Measurements from ENCODE around the gene KLHL29. TPM values are rescaled to one million over a fixed set of nuclear protein-coding genes. Genes with fewer than 3 reads are reported as not detected.

Gene KLHL29
- total RNA-seq, 6 experiments from 2014 or later = 1.2 to 10.2 (median 6.4) TPM

GRCh38 chr2:23707096-23707495 is 322.1 kb downstream of the KLHL29 start:
- ATAC-seq = no peak
- H3K4me3 ChIP-seq = no peak overlapping the region
- no peak overlapping the region for H3K27ac ChIP-seq
- H3K27me3 ChIP-seq = no peaks in the 10 kb centered on the region
- WGBS (ENCODE audit: insufficient coverage, low coverage, low lambda C conversion rate, missing lambda C conversion rate) = 79% methylated on average over 9 of the region's 9 CpGs
- peaks cover 0 to 5% (median 0%) of the 10 kb centered on the region in 4 donors for H3K36me3 ChIP-seq
- TF ChIP-seq POLR2A (IDR thresholded peaks at IDR 0.05) = no peak
- TF ChIP-seq CTCF (IDR thresholded peaks at IDR 0.05) = no peak
- H3K9me3 ChIP-seq = no peaks in the 10 kb centered on the region
- no peak for DNase-seq
- H3K4me1 ChIP-seq = no peaks in the 10 kb centered on the region
- intact Hi-C loops (cut with DNase I) = no loop called here

GRCh38 chr2:23708771-23709170 is 323.8 kb downstream of the KLHL29 start:
- no peak for DNase-seq
- H3K9me3 ChIP-seq = no peaks in the 10 kb centered on the region
- WGBS (ENCODE audit: insufficient coverage, low coverage, low lambda C conversion rate, missing lambda C conversion rate) = 76% methylated on average over 6 of the region's 6 CpGs
- H3K27ac ChIP-seq = no peak overlapping the region
- H3K4me1 ChIP-seq = no peaks in the 10 kb centered on the region
- intact Hi-C loops (cut with DNase I) = no loop called here
- peaks cover 0 to 5% (median 0%) of the 10 kb centered on the region in 4 donors for H3K36me3 ChIP-seq
- H3K4me3 ChIP-seq = no peak overlapping the region
- TF ChIP-seq POLR2A (IDR thresholded peaks at IDR 0.05) (no peak), CTCF (IDR thresholded peaks at IDR 0.05) (no peak)
- H3K27me3 ChIP-seq = no peaks in the 10 kb centered on the region
- ATAC-seq = no peak

GRCh38 chr2:23709311-23709710 is 324.3 kb downstream of the KLHL29 start:
- 96% methylated on average over 4 of the region's 8 CpGs for WGBS (ENCODE audit: insufficient coverage, low coverage, low lambda C conversion rate, missing lambda C conversion rate)
- Histone ChIP-seq H3K9me3 (no peaks in the 10 kb centered on the region), H3K4me1 (no peaks in the 10 kb centered on the region), H3K27ac (no peak overlapping the region), H3K27me3 (no peaks in the 10 kb centered on the region), H3K4me3 (no peak overlapping the region), H3K36me3 (peaks cover 0 to 5% (median 0%) of the 10 kb centered on the region in 4 donors)
- ATAC-seq (no peak), DNase-seq (no peak)
- TF ChIP-seq CTCF (IDR thresholded peaks at IDR 0.05) (no peak), POLR2A (IDR thresholded peaks at IDR 0.05) (no peak)
- intact Hi-C loops (cut with DNase I) = no loop called here

GRCh38 chr2:23711979-23712755 is 327.2 kb downstream of the KLHL29 start:
- intact Hi-C loops (cut with DNase I) = no loop called here
- no peaks in the 10 kb centered on the region for H3K27me3 ChIP-seq
- H3K36me3 ChIP-seq = no peaks in the 10 kb centered on the region
- no peak overlapping the region for H3K4me3 ChIP-seq
- H3K4me1 ChIP-seq = no peaks in the 10 kb centered on the region
- WGBS (ENCODE audit: insufficient coverage, low coverage, low lambda C conversion rate, missing lambda C conversion rate) = 83% methylated on average over 7 of the region's 7 CpGs
- no peaks in the 10 kb centered on the region for H3K9me3 ChIP-seq
- DNase-seq = no peak
- ATAC-seq = peak in 1 of 4 donors; percentile 14
- H3K27ac ChIP-seq = no peak overlapping the region
- TF ChIP-seq CTCF (IDR thresholded peaks at IDR 0.05) (no peak), POLR2A (IDR thresholded peaks at IDR 0.05) (no peak)
